ENCODE data around the gene PHOSPHO1.

- TF ChIP-seq POLR2A (IDR thresholded peaks at IDR 0.05; ENCODE audit: low read length) (no peak), GATA1 (IDR thresholded peaks at IDR 0.05; ENCODE audit: low read depth, low read length) (no peak)
These were observed 29.1 kb upstream of the PHOSPHO1 start for GRCh38 chr17:49259663-49260010.
